ENCODE data around the gene TAX1BP1. TPM values are rescaled to one million over a fixed set of nuclear protein-coding genes. Genes with fewer than 3 reads are reported as not detected.

TAX1BP1 gene
- total RNA-seq, 1 experiment from 2014 or later, result 69.9 TPM

- no peak for TF ChIP-seq ZNF317 (CRISPR knock-in tag; IDR thresholded peaks at IDR 0.05; ENCODE audit: borderline replicate concordance, low read depth)
- TF ChIP-seq, protein P1, sequence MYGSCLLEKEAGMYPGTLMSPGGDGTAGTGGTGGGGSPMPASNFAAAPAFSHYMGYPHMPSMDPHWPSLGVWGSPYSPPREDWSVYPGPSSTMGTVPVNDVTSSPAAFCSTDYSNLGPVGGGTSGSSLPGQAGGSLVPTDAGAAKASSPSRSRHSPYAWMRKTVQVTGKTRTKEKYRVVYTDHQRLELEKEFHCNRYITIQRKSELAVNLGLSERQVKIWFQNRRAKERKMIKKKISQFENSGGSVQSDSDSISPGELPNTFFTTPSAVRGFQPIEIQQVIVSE (CRISPR knock-in tag; IDR thresholded peaks at IDR 0.05; ENCODE audit: borderline replicate concordance), result no peak
Measured at GRCh38 chr7:27727058-27727457, 12.9 kb upstream of the TAX1BP1 start (continued).

GRCh38 chr7:27730112-27730511 lies 9.8 kb upstream of the TAX1BP1 start:
- Mint-ChIP-seq H3K9me3 (no peaks in the 10 kb centered on the region), H3K4me3 (no peak overlapping the region), H3K27me3 (ENCODE audit: low read depth) (peaks cover 36% of the 10 kb centered on the region), H3K36me3 (no peaks in the 10 kb centered on the region), H3K4me1 (no peaks in the 10 kb centered on the region), H3K27ac (no peak overlapping the region)
- no peak for DNase-seq (ENCODE audit: low spot score)
- POLR2A ChIA-PET, result no interaction called here
- CTCF ChIA-PET, result interaction anchor here (0.7 kb wide), 1 partner anchor 40 kb away, joined by 3 read pairs; no protein-coding TSS in a partner anchor
- no peak for ATAC-seq
- TF ChIP-seq, protein P2, sequence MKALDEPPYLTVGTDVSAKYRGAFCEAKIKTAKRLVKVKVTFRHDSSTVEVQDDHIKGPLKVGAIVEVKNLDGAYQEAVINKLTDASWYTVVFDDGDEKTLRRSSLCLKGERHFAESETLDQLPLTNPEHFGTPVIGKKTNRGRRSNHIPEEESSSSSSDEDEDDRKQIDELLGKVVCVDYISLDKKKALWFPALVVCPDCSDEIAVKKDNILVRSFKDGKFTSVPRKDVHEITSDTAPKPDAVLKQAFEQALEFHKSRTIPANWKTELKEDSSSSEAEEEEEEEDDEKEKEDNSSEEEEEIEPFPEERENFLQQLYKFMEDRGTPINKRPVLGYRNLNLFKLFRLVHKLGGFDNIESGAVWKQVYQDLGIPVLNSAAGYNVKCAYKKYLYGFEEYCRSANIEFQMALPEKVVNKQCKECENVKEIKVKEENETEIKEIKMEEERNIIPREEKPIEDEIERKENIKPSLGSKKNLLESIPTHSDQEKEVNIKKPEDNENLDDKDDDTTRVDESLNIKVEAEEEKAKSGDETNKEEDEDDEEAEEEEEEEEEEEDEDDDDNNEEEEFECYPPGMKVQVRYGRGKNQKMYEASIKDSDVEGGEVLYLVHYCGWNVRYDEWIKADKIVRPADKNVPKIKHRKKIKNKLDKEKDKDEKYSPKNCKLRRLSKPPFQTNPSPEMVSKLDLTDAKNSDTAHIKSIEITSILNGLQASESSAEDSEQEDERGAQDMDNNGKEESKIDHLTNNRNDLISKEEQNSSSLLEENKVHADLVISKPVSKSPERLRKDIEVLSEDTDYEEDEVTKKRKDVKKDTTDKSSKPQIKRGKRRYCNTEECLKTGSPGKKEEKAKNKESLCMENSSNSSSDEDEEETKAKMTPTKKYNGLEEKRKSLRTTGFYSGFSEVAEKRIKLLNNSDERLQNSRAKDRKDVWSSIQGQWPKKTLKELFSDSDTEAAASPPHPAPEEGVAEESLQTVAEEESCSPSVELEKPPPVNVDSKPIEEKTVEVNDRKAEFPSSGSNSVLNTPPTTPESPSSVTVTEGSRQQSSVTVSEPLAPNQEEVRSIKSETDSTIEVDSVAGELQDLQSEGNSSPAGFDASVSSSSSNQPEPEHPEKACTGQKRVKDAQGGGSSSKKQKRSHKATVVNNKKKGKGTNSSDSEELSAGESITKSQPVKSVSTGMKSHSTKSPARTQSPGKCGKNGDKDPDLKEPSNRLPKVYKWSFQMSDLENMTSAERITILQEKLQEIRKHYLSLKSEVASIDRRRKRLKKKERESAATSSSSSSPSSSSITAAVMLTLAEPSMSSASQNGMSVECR (CRISPR knock-in tag; IDR thresholded peaks at IDR 0.05; ENCODE audit: borderline replicate concordance), result no peak
- TF ChIP-seq, protein P3, sequence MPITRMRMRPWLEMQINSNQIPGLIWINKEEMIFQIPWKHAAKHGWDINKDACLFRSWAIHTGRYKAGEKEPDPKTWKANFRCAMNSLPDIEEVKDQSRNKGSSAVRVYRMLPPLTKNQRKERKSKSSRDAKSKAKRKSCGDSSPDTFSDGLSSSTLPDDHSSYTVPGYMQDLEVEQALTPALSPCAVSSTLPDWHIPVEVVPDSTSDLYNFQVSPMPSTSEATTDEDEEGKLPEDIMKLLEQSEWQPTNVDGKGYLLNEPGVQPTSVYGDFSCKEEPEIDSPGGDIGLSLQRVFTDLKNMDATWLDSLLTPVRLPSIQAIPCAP (CRISPR knock-in tag; IDR thresholded peaks at IDR 0.05), result no peak
- TF ChIP-seq ATF2 (CRISPR knock-in tag; IDR thresholded peaks at IDR 0.05; ENCODE audit: borderline replicate concordance, low read depth) (no peak), NR3C1 (CRISPR knock-in tag; conservative IDR thresholded peaks at IDR 0.05; ENCODE audit: low read depth) (no peak), RORB (CRISPR knock-in tag; IDR thresholded peaks at IDR 0.05) (no peak), FOXK1 (CRISPR knock-in tag; IDR thresholded peaks at IDR 0.05) (no peak), ZNF423 (CRISPR knock-in tag; IDR thresholded peaks at IDR 0.05) (no peak), ZNF416 (CRISPR knock-in tag; IDR thresholded peaks at IDR 0.05) (no peak), E2F1 (CRISPR knock-in tag; IDR thresholded peaks at IDR 0.05) (no peak), CREB1 (CRISPR knock-in tag; IDR thresholded peaks at IDR 0.05) (no peak), FOXJ3 (CRISPR knock-in tag; IDR thresholded peaks at IDR 0.05; ENCODE audit: borderline replicate concordance) (no peak), RELA (CRISPR knock-in tag; IDR thresholded peaks at IDR 0.05; ENCODE audit: borderline replicate concordance) (no peak), ZNF263 (CRISPR knock-in tag; IDR thresholded peaks at IDR 0.05; ENCODE audit: low read depth) (no peak), STAT6 (CRISPR knock-in tag; conservative IDR thresholded peaks at IDR 0.05; ENCODE audit: low read depth) (no peak), NR1H2 (CRISPR knock-in tag; IDR thresholded peaks at IDR 0.05) (no peak), ZNF281 (CRISPR knock-in tag; IDR thresholded peaks at IDR 0.05) (no peak)
- TF ChIP-seq, protein P1 (CRISPR knock-in tag; IDR thresholded peaks at IDR 0.05; ENCODE audit: borderline replicate concordance), result no peak
- TF ChIP-seq, protein P4, sequence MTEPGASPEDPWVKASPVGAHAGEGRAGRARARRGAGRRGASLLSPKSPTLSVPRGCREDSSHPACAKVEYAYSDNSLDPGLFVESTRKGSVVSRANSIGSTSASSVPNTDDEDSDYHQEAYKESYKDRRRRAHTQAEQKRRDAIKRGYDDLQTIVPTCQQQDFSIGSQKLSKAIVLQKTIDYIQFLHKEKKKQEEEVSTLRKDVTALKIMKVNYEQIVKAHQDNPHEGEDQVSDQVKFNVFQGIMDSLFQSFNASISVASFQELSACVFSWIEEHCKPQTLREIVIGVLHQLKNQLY (CRISPR knock-in tag; IDR thresholded peaks at IDR 0.05), result no peak
